Measurements from ENCODE around the gene ARL14EPL.

GRCh38 chr5:116013936-116014335 lies 18.3 kb upstream of the ARL14EPL start:
- TF ChIP-seq, protein P1, sequence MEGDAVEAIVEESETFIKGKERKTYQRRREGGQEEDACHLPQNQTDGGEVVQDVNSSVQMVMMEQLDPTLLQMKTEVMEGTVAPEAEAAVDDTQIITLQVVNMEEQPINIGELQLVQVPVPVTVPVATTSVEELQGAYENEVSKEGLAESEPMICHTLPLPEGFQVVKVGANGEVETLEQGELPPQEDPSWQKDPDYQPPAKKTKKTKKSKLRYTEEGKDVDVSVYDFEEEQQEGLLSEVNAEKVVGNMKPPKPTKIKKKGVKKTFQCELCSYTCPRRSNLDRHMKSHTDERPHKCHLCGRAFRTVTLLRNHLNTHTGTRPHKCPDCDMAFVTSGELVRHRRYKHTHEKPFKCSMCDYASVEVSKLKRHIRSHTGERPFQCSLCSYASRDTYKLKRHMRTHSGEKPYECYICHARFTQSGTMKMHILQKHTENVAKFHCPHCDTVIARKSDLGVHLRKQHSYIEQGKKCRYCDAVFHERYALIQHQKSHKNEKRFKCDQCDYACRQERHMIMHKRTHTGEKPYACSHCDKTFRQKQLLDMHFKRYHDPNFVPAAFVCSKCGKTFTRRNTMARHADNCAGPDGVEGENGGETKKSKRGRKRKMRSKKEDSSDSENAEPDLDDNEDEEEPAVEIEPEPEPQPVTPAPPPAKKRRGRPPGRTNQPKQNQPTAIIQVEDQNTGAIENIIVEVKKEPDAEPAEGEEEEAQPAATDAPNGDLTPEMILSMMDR (IDR thresholded peaks at IDR 0.05): no peak
- no peak for TF ChIP-seq POLR2A (IDR thresholded peaks at IDR 0.05)

All from upper lobe of left lung (tissue), 4 donors.